Renal cortex interstitium (tissue), 15 donors: ENCODE data around the gene OR5P2. TPM values are rescaled to one million over a fixed set of nuclear protein-coding genes. Genes with fewer than 3 reads are reported as not detected.
"Not testable (repeated sequence)": the region's sequence is repeated elsewhere in the genome, so short reads cannot be mapped to it uniquely, and the experiment has no call there.

Experiments used
- DNase-seq, 11 donors: peaks; one replicate each; pipeline ENCODE4 v3.0.0-alpha.2; 2013; ENCODE audit warnings: low read depth in 9 of 11, low spot score in 4 of 11; ENCODE audit errors: extremely low read depth in 1 of 11
- long read RNA-seq, 16 experiments: transcript quantifications; one replicate each; lab custom pipeline, GENCODE V29; 2026
- polyA plus RNA-seq, 3 donors: library from polyadenylated mRNA; unstranded; fragments of 120-200 nt; gene quantifications; one replicate each; pipeline ENCODE4 v1.2.1, GENCODE V29; 2013; ENCODE audit not compliant: insufficient read length in 3 of 3

The OR5P2 gene
- not detected for polyA plus RNA-seq
- long read RNA-seq, donor 1, result 0 reads
- long read RNA-seq, donor 2, result 0 reads
- long read RNA-seq, donor 3, result 0 reads
- long read RNA-seq, donor 4, result 0 reads
- long read RNA-seq, donor 5, result 0 reads
- long read RNA-seq, donor 6, result 0 reads
- long read RNA-seq, donor 7, result 0 reads
- long read RNA-seq, donor 8, result 0 reads
- long read RNA-seq, donor 9, result 0 reads
- long read RNA-seq, donor 10, result 0 reads
- long read RNA-seq, donor 11, result 0 reads
- long read RNA-seq, donor 12, result 0 reads
- long read RNA-seq, donor 13, result 0 reads
- long read RNA-seq, donor 14, result 0 reads
- long read RNA-seq, donor 15, result 0 reads
- long read RNA-seq, donor 16, result 0 reads

GRCh38 chr11:7796842-7797241 is at the start of gene OR5P2:
OR5P2 (minus strand) TSS chr11:7796942; CDS start chr11:7796942, 0 bp downstream.
- no peak for DNase-seq

- no peak for DNase-seq
Observed at GRCh38 chr11:7846003-7846402, 49.3 kb upstream of the OR5P2 start.

- DNase-seq, result no peak
Observed at GRCh38 chr11:7844986-7845385, 48.2 kb upstream of the OR5P2 start.

GRCh38 chr11:7844521-7844920 is 47.8 kb upstream of the OR5P2 start:
- no peak for DNase-seq

- no peak for DNase-seq
Observed at GRCh38 chr11:7840578-7840977, 43.8 kb upstream of the OR5P2 start.

- DNase-seq, result no peak
Observed at GRCh38 chr11:7833527-7833926, 36.8 kb upstream of the OR5P2 start.

- no peak for DNase-seq
Observed at GRCh38 chr11:7830740-7831139, 34.0 kb upstream of the OR5P2 start, which contains the start of gene OR5P3. OR5P3 (minus strand) TSS chr11:7830840.

GRCh38 chr11:7826324-7826723 is 29.6 kb upstream of the OR5P2 start:
- DNase-seq, result no peak

GRCh38 chr11:7820417-7820816 is 23.7 kb upstream of the OR5P2 start:
- not testable (repeated sequence) for DNase-seq

GRCh38 chr11:7814897-7815296 is 18.2 kb upstream of the OR5P2 start:
- not testable (repeated sequence) for DNase-seq

- DNase-seq, result not testable (repeated sequence)
Observed at GRCh38 chr11:7810301-7810700, 13.6 kb upstream of the OR5P2 start.

GRCh38 chr11:7793233-7793632 is 3.5 kb downstream of the OR5P2 start:
- DNase-seq, result no peak

GRCh38 chr11:7787239-7787638 is 9.5 kb downstream of the OR5P2 start:
- DNase-seq, result no peak

GRCh38 chr11:7775689-7776088 is 21.1 kb downstream of the OR5P2 start:
- no peak for DNase-seq

GRCh38 chr11:7764301-7764700 is 32.4 kb downstream of the OR5P2 start:
- DNase-seq, result not testable (repeated sequence)

- no peak for DNase-seq
Observed at GRCh38 chr11:7759010-7759409, 37.7 kb downstream of the OR5P2 start.

- DNase-seq, result no peak
Observed at GRCh38 chr11:7749456-7749855, 47.3 kb downstream of the OR5P2 start.
